ENCODE results near the gene CYB561D1.

The CYB561D1 gene

DNA sequence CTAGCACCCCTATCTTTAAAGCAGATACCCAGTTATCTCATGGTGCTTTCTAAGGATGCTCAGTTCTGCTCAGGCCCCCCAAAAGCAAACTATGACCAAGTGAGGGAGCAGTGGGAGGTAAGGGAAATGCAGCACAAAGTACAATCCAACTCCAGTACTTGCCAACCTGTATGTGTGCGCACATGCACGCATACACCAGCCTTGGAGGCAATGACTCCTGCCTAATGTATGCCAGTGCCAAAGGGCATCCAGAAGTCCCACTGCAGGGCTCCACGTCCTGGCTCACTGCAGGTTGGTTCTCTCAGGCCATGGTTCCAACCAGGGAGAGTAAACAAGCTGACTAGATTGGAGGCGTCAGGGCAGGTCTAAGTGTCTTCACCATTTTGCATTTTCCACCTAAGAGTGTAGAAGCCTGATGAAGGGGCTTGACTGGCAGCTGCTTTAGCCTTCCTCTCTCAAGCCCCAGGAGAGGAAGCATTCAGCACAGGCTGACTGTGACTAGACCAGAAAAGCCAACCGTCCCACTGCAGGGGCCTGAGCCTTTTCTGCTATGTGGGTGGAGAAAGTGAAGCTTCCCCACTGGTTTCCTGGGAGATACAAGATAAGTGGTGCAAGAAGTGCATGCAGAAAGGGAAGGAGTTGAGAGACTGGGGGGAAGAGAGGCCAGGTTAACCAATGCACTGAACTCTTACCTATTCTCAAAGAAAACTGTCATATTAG, 7.9 kb downstream of the CYB561D1 start:
- DNase-seq: no peak

DNA sequence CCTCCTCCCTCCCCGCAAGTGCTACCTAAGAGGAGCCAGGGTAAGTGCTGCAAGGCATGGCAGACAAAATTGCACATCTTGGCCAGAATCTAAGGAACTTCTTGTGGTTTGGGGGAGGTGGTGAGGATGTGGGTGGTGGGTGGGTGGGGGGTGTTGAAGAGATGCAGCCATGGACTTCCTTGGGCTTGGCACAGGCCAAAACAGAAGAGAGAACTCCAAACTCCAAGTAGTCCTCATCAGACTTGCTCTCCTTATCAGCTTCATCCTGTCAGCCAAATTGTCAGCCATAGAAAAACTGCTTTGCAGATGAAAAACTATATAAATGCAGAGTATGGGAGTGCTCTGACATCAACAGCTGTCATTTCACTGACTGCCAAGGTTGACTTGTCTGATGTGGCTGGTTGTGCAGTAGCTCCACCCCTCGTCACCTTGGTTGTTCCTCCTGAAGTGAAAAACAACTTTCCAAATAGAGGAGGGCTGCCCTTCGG, 8.5 kb downstream of the CYB561D1 start:
- no peak for DNase-seq

DNA sequence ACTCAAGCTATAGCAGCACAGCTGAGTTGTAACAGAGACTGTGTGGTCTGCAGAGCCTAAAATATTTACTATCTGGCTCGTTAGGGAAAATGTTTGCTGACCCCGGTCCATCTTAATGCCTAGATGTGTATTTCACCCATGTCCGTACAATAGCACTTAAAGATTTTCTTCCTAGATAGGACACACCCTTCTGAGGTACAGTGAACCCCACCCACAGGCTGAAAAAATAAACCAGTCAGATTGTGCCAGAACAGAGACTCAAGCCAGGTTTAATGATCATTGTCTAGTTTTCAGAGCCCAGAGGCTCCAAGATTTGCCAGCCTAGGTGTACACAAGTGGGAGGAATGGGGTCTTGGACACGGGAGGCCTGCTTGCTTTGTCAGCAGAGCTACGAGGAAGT, 10.0 kb downstream of the CYB561D1 start:
- no peak for DNase-seq

DNA sequence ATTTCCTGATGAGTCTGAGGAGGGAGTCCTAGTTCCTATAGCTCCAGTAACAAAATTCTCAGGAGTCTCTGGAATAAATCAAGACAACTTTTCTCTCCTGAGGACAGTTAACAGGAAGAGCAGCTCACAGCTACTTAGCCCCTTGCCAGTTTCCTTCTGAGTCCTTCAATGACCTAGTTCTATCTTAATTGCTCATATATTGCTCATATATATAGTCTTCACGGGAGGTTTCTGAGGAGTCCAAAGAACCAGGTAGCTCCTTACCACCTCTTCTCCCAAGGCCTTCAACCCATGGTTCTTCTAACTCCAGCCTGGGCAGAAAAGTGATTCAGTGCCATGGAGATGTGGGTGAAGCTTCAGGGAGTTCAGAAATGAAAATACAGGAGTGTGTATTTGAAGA, 11.1 kb downstream of the CYB561D1 start:
- DNase-seq: no peak

DNA sequence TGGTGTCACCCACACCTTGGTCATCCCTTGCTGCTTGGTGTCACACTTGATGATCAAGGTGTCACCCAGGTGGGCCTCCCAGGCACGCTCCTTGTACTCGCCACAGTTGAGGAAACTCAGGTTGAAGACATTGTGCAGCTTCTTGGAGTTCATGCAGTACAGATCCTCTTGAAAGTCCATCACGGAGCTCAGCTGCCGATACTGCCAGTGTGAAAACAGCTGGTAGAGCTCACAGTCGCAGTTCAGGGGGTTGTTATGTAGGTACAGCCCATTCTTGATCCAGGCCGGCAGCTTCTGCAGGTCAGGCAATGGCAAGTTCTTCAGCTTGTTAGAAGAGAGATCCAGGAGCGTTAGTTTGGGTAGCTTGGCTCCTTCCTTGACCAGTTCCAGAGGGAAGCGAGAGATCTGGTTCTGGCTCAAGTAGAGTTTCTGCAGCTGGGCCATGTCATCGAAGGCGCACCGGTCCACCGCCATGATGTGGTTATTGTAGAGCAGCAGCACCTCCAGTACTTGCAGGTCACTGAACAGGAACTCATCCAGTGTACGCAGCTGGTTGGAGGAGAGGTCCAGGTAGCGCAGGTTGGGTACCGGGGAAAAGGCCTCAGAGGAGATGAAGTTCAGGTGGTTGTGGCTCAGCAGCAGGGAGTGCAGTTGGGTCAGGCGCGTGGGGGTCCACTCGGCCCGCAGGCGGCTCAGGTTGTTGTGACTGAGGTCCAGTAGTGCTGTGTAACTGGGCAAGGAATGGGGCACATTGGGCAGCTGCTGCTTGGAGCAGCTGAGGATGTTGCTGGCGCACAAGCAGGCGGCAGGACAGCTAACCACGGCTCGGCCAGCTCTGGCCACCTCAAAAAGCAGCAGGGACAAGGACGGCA, 14.3 kb downstream of the CYB561D1 start:
- DNase-seq: no peak

DNA sequence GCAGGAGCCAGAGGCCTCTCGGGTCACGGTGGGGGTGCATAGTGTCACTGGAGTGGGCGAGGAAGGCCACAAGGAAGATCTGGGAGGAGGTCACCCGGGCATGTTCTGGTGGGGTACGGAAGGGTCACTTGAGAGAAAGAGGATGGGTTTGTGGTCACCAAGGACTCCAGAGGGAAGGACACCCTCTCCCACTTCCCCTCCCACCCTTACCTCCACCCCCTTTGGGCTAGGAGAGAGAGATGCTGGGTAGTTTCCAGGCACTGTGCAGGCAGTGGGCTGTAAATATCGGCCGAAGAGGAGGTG, 14.9 kb downstream of the CYB561D1 start:
- DNase-seq: no peak

DNA sequence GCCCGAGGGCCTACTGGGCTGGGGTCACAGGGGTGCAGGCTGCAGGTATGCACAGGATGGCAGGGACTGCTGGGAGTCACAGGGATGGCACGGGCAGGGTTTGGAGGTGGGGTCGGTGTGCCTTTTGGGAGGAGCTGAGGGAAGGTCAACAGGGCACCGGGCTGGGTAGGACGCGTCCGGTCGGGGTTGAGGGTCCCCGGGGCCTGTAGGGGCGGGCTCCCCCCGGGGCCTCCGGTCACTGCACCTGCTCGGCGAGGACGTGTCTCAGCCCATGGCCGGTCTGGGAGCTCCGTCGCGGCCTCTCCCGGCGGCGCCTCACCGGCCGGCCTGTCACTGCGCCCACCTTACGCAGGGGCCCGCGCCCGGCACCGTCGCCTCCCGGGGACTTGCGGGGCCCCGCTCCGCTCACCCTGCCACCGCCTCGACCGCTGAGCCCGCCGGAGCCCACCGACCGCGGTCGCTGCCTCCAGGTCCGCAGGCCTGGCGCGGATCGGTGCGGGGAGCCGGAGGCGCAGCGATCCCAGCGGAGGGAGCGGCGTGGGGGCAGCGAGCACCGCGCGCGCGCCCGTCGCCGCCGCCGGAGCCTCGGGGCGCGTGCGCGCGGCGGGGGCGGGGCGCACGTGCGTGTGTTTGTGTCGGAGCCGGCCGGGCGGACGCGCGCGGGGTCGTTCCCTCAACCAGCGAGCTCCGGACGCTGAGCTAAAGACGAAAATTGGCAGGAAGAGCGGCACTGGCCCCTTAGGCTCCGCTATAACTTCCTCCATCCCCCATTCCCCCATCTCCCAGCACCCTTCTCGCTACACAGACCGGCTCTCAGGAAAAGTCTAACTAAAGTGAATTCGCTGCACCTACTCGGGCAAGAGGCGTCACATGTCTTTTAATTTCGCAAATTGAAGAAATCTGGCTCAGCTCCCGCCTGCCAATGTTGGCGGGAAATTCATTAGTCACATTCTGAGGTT, 15.6 kb downstream of the CYB561D1 start, which contains the start of gene AMIGO1:
AMIGO1 (minus strand) TSS at position 552 of the 959 bp plus-strand sequence. CDS start 815 bp downstream, outside the sequence.
- DNase-seq: peak; percentile 6 to 85

DNA sequence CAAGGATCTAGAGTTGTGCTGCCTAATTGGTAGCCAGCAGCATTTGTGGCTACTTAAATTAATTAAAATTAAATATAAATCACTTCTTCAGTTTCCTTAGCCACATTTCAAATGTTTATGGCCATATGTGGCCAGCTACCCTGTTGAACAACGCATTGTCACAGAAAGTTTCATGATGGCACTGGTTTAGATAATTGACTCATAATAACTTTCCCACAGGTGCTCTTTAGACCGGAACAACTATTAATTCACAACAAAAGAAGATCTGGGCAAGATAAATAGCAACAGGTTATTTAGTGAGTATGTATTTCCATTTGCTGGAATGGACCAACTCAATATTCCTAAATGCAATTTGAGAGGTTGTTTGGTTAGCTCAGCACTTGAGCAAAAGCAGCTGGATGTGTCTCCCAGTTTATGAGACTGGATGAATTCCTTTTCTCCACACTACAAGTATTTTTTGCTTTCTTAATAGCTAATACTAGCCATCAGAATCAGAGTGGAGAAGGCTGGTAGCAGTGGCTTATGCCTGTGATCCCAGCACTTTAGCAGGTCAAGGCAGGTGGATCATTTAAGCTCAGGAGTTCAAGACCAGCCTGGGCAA, 19.3 kb downstream of the CYB561D1 start:
- no peak for DNase-seq

DNA sequence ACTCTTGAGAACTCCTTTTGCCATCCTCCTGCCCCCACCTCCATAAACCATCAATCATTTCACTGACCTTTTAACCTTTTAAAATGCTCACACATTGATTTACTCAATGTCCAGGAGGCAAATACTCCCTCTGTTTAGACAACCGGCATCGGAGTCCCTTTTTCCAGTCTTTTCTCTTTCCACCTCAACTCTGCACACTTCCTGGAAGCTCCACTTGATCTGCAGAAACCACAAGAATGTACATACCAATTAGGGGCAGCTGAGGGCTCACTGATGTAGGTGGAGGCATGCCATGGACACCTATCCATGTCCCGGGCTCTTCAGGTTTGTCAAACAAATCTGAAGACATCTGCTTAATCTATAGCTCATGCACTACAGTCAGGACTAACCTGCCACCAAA, 21.0 kb downstream of the CYB561D1 start:
- no peak for DNase-seq

DNA sequence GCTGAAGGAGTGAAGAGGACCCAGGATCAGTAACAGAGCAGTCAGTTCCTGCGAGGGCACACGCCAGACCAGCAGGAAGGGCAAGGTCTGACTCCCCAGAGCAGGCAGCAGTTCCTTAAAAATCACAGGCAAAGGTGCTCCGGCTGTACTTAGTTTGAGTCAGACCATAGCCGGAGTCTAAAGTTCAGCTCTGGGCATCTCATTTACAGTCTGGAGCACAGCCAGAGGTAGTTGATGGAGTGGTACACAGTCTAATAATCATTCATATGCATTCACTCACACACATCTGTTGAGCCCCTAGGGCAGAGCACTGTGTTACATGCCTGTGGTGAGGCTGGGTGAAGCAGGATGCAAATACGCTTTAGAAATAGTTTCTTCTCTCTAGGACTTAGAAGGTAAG, 23.0 kb downstream of the CYB561D1 start:
- DNase-seq: peak; percentile 70 to 71

DNA sequence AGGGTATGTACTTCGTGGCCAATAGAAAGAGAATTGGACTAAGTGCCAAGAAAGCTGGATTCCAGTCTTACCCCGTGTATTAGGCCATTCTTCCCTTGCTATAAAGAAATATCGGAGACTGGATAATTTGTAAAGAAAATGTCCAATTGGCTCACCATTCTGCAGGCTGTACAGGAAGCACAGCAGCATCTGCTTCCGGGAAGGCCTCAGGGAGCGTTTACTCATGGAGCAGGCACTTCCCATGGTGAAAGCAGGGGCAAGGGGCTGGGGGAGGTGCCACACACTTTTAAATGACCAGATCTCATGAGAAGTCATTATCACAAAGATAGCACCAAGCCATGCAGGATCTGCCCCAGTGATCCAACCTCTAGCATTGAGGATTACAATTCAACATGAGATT, 23.4 kb downstream of the CYB561D1 start:
- DNase-seq: no peak

DNA sequence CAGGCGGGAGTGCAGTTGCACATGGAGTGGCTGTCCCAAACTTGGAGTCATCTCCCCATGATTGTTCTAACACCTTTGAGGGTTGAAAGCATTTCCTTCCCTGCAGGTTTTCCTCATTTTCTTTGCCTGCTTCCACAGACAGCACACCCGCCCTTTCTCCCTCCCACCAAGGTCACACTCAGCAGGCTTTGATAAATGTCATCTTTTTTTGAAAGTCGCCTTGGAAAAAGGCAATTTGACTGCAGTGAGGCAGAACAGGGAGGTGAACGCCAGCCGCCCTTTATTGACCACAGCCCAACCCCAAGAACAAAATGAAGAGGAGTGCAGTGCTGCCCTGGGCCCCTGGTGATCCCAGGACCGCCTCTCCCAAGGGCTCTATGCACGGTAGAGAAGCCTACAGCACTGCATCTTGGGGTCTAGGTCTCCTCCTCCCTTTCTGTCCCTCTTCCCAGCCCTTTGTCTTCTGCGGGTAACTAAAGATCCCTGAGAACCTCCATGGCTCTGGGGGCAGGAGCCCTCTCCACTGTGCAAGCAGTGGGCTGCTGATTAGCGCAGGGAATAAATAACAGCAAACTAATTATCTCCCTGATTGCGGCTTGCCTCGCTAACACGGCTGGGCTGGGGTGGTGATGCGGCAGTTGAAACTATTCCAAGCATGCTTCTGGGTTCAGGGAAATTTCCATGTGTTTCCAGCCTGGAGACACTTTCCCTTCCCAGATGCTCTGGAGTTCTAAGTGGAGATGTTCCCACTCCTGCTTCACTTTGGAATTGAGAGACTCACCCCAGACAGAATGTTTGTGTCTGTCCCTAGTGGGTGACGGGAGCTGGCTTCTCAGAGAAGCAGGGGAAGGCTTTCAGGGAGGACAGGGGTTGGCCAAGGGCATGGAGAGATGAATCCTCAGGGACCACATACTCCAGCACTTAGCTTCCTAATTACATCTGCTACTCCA, 27.4 kb downstream of the CYB561D1 start:
- DNase-seq: no peak

DNA sequence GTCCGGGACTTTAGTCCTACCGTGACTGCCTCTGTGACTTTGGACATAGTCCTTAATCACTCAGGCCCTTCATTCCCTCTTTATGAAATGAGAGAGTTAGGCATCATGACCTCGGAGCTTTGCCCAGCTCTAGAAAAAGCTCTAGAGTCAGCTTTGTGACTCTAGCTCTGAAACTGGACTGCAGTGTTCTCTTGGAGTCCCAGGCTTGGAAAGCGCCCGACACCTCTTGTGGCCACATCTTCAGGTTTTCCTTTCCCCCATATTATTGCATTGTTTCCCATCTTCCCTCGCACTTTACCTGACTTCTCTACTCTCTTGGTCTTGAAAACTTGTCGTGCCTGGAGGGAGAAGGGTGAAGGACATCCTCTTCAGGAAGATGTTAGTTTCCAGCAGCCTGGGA, 28.1 kb downstream of the CYB561D1 start:
- DNase-seq: no peak

DNA sequence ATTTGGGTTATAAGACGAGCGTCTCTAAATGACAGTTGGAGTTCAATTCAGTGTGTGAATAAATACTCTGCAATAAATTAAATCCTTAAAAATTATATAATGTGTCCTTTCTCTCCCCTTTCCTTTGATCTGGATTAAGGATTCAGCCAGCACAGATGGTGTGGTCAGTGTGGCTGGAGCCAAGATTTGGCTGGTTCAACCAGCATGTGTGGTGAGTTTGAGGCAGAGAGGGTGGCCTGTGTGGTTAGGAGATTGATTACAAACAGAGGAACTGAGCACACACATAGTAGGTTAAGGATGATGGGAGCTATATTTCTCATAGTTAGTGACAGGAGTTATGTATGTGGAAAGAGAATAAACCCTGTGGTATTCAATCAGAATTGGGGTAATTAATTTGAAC, 29.8 kb downstream of the CYB561D1 start:
- DNase-seq: no peak

DNA sequence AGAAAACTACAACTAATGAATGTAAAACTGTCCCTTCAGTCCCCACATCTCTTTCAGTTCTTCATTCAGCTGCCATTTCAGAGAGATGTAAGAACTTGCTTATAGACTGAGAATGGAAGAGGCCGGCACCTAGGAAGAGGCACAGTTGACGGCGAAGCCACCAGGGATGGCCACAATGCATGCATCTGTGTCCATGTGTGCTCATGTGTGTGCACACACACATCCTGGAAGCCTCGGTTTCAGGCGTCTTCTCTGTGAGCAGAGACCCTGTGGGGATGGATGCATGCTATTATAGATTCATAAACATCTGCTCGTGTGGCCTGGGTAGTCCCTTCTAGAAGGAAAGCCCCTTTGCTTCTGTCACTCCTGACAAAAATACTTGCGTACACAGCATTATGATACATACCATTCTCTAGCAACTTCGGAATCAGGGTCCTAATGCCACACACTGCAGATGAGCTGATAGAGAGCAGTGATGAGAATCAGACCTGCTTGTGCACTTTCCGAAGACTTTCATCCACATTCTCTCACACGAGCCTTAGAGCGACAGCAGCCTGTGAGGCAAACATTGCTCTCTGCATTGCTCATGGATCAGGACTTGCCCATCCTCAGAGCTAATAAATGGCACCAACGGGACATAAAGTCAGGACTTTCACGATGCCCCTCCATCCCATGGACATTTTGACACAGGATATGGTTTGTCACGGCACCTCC, 33.4 kb downstream of the CYB561D1 start:
- DNase-seq: no peak

DNA sequence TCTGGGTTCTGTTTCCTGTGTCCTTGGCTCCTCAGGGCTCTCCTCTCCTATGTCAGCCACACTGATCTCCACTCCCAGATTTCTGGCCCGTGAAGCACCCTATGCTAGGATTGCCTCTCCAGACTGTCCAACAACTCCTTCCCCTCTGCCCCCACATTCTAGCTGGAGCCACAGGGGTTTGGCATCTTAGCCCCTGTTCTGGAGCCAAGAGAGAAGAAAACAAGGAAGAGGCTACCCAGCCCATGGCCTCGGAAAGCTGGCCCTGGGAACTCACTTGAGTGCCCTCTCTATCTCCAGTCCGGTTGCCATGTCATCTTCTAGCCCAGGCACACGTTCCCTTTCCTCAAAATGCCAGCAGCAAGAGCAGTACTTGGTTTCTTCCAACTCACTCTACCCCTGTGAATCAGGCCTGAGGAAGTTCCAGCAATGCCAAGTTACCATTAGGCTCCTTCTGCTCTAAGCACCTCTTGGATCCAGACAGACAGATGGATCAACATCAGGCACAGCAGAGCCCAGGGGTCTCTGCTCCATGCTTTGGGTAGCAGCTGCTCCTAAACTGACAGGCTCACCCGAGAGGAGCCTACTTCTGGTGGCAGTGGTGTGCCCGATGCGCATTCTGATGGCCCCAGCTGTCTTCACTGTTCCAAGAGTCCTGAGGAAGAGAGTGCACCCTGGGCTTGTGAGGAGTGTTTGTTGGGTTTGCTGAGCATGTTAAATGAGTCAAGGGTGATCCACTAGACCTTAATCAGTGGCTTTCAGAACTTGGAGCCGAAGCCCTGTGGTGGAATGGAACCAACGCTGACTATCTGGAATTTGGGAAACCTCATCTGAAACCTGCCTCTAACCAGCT, 34.2 kb downstream of the CYB561D1 start:
- DNase-seq: no peak

DNA sequence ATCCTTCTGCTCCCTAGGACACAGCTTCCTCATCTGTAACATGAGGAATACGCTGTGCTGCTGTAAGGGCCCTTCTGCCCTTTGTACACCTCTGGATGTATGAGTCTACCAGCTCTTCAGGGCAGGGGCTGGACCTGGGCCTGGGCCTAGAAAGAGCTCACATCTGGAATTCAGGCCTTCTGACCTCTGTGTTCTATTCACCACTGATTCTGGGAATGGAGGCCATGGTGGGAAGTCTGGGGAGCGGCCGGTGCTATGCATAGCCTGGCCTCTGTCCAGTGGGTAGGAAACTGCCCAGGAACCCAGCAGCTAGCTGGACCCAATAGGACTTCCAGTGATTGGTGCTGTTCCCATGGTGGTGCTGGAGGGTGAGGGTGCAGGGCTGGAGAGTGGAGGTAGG, 34.8 kb downstream of the CYB561D1 start:
- no peak for DNase-seq

DNA sequence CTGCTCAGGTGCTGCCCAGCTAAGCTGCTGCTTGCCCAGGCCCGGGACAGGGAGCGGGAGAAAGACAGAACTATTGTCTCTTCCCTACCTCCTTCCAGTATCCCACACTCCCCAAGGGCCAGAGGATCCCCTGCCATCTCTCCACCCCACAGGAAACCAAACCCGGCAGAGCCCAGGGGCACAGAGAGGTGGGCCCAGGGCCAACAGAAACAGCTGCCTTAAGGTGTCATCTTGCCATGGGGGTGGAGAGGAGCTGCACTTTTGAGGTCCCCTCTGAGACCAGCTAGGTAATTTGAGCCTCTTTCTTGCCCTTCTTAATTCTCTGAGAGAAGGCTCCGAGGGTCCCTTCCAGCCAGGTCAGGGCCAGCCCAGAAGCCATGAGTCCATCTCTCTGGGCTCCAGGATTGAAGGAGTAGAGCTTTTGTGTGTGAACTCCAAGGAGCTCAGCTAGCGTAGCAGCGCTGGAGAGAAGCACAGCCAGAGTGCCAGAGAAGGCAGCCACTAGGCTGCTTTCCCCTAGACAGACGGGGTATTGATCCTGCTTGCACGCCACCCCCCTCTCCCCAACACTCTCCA, 36.1 kb downstream of the CYB561D1 start:
- DNase-seq: no peak

DNA sequence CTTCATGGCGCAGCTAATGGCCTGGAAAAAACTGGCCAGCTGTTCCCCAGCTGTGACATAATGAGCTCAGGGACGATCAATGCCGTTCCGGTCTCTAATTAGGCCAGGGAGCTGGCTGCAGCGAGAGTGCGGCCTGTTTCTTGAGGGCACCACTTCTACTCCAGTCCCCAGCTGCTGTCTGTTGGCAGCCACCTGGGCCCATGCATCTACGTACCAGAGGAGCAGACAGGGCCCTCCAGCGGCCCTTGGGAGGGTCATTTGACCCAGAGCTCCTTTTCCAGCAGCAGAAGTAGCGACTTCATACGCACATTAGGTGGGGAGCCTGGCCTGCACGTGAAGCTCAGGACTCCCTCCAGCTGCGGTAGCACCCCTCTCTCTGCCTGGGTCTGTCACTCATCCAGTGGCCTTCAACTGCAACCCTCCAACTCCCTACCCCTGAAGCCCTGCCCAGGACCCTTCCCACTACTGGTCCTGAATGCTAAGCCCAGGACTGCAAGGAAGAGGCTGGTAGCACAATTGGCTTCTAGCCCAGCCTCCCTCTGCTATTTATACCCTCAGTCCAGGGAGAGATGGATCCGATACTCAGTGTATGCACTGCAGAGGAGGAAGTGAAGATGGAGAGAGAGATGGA, 36.7 kb downstream of the CYB561D1 start:
- no peak for DNase-seq
